AG04450 (cell line): Measurements from ENCODE around the gene PLOD2. TPM values are rescaled to one million over a fixed set of nuclear protein-coding genes. Genes with fewer than 3 reads are reported as not detected.

Experiments used
- CTCF ChIA-PET: fragments of 300-600, 350-600 bp; formaldehyde crosslinking; extraction: SDS; loops from one replicate; lab custom pipeline; 2022; ENCODE audit warnings: antibody characterized with exemption, inconsistent platforms; lab: Charles Lee
- POLR2A ChIA-PET: fragments of 350-600 bp; formaldehyde crosslinking; extraction: SDS; loops from one replicate; lab custom pipeline; 2021; ENCODE audit warnings: antibody characterized with exemption, inconsistent platforms; lab: Yijun Ruan, JAX
- DNase-seq: peaks from one replicate; pipeline ENCODE4 v3.0.0-alpha.2; 2011; ENCODE audit warnings: low read depth, low spot score
- H3K27ac ChIP-seq: one replicate; pipeline ENCODE4 v1.5.1; 2012; ENCODE audit warnings: low read depth, low read length, control low read depth
- H3K27me3 ChIP-seq: one replicate; pipeline ENCODE4 v1.6.0; 2012; ENCODE audit warnings: low read length; ENCODE audit not compliant: control insufficient read depth, insufficient read depth
- H3K4me3 ChIP-seq: 2 replicates; pipeline ENCODE4 v1.5.1; 2011; ENCODE audit warnings: mild to moderate bottlenecking, low read depth, low read length, control low read depth
- H3K9me3 ChIP-seq: 2 replicates; pipeline ENCODE4 v1.5.1; 2012; ENCODE audit warnings: low read length; ENCODE audit not compliant: control insufficient read depth, insufficient read depth
- CTCF ChIP-seq: IDR thresholded peaks from 2 replicates; pipeline ENCODE4 v1.5.1; 2011; ENCODE audit warnings: low read depth, low read length, control low read depth, inconsistent platforms
- polyA plus RNA-seq: library from polyadenylated mRNA; depleted of rRNA; stranded (reverse); fragments of >200 nt; gene quantifications from 2 replicates; pipeline ENCODE4 v1.2.3, GENCODE V29; 2011

PLOD2 gene
- polyA plus RNA-seq, 1 experiment: 88.9 TPM

- ChIA-PET POLR2A (no interaction called here), CTCF (interaction anchor here (1.2 to 6.0 kb wide), 2 partner anchors 118 to 255 kb away, joined by 3 to 45 read pairs; no protein-coding TSS in a partner anchor)
- no peak overlapping the region for H3K4me3 ChIP-seq
- DNase-seq: no peak
- TF ChIP-seq CTCF: no peak
- no peak overlapping the region for H3K27ac ChIP-seq
- no peaks in the 10 kb centered on the region for H3K27me3 ChIP-seq
- H3K9me3 ChIP-seq: no peaks in the 10 kb centered on the region
These were observed 89.4 kb downstream of the PLOD2 start for GRCh38 chr3:146071632-146072031.

GRCh38 chr3:146067048-146067447 is 93.9 kb downstream of the PLOD2 start:
- peak; percentile 36 for DNase-seq
- H3K27me3 ChIP-seq: no peaks in the 10 kb centered on the region
- POLR2A ChIA-PET: no interaction called here
- no peak overlapping the region for H3K27ac ChIP-seq
- CTCF ChIA-PET: no interaction called here
- TF ChIP-seq CTCF: no peak
- no peaks in the 10 kb centered on the region for H3K9me3 ChIP-seq
- H3K4me3 ChIP-seq: no peak overlapping the region

GRCh38 chr3:146065573-146066006 is 95.4 kb downstream of the PLOD2 start:
- Histone ChIP-seq H3K27ac (no peak overlapping the region), H3K9me3 (no peaks in the 10 kb centered on the region), H3K27me3 (no peaks in the 10 kb centered on the region), H3K4me3 (no peak overlapping the region)
- CTCF ChIA-PET: interaction anchor here (0.6 to 12.1 kb wide), 35 partner anchors 10 to 1091 kb away, joined by 3 to 270 read pairs (median 7); partner anchors contain the start of genes PLOD2 and PLSCR1
- peak; percentile 72 for TF ChIP-seq CTCF
- POLR2A ChIA-PET: interaction anchor here (2.2 kb wide), 1 partner anchor 96 kb away, joined by 13 read pairs; the partner anchor contains the start of gene PLOD2
- peak; percentile 48 for DNase-seq

- H3K27me3 ChIP-seq: no peaks in the 10 kb centered on the region
- CTCF ChIA-PET: interaction anchor here (12.1 kb wide), 1 partner anchor 131 kb away, joined by 270 read pairs; no protein-coding TSS in a partner anchor
- H3K27ac ChIP-seq: no peak overlapping the region
- no peaks in the 10 kb centered on the region for H3K9me3 ChIP-seq
- TF ChIP-seq CTCF: no peak
- POLR2A ChIA-PET: no interaction called here
- no peak overlapping the region for H3K4me3 ChIP-seq
- DNase-seq: no peak
These were observed 102.7 kb downstream of the PLOD2 start for GRCh38 chr3:146058241-146058640.

- DNase-seq: no peak
- no peak for TF ChIP-seq CTCF
These were observed 108.1 kb downstream of the PLOD2 start for GRCh38 chr3:146052791-146053310.

More at GRCh38 chr3:146052791-146053310, 108.1 kb downstream of the PLOD2 start:
- H3K27me3 ChIP-seq: no peaks in the 10 kb centered on the region
- no peaks in the 10 kb centered on the region for H3K9me3 ChIP-seq
- ChIA-PET POLR2A (no interaction called here), CTCF (interaction anchor here (1.2 to 2.0 kb wide), 3 partner anchors 12 to 536 kb away, joined by 4 to 13 read pairs (median 12); no protein-coding TSS in a partner anchor)
- no peak overlapping the region for H3K27ac ChIP-seq
- H3K4me3 ChIP-seq: no peak overlapping the region
